OCI-LY3 (cell line): ENCODE measurements around the gene FUT7.

Experiments used
- CTCF ChIP-seq: fragments of 200-600, 300-600 bp; sonication (generic); IDR thresholded peaks from 2 replicates; pipeline ENCODE4 v1.5.1; 2014; ENCODE audit warnings: antibody characterized with exemption, low read length, low read depth
- EZH2phosphoT487 ChIP-seq: fragments of 200-600 bp; shearing (Covaris generic); IDR thresholded peaks from 2 replicates; pipeline ENCODE4 v1.6.1; 2018; ENCODE audit warnings: antibody characterized with exemption, mixed run types, low read depth

- no peak for TF ChIP-seq CTCF
- TF ChIP-seq EZH2phosphoT487: no peak
Observed at GRCh38 chr9:136983167-136983566, 48.7 kb downstream of the FUT7 start.
